ENCODE results near the gene DIS3L2. TPM values are rescaled to one million over a fixed set of nuclear protein-coding genes. Genes with fewer than 3 reads are reported as not detected.

Gene DIS3L2
- total and polyA plus RNA-seq, 2 of the 8 experiments (the other 6 are each of a cell fraction or from before 2014, with no cell fraction given): 11.5 to 21.6 TPM

GRCh38 chr2:231996797-231997540, 35.5 kb downstream of the DIS3L2 start (continued):
- TF ChIP-seq CHD7 (IDR thresholded peaks at IDR 0.05; ENCODE audit: insufficient replicate concordance, low read length) (no peak), RAD21 (IDR thresholded peaks at IDR 0.05 in 1 of 2, conservative IDR thresholded peaks at IDR 0.05 in 1 of 2; ENCODE audit: low read depth in 2 of 2, low read length in 2 of 2) (no peak), TCF12 (IDR thresholded peaks at IDR 0.05; ENCODE audit: low read depth, low read length) (no peak), RXRA (IDR thresholded peaks at IDR 0.05; ENCODE audit: insufficient read depth, low read depth, low read length) (no peak), RFX5 (IDR thresholded peaks at IDR 0.05; ENCODE audit: borderline replicate concordance, low read depth, low read length) (no peak)

Data from H1 (cell line).